Osteocyte (in vitro differentiated cells): ENCODE results near the gene GRIK2. TPM values are rescaled to one million over a fixed set of nuclear protein-coding genes. Genes with fewer than 3 reads are reported as not detected.

Source experiments
- DNase-seq: peaks from one replicate; pipeline ENCODE4 v3.0.0; 2021; ENCODE audit warnings: mixed read lengths; ENCODE audit not compliant: unreplicated experiment; ENCODE audit errors: extremely low spot score
- H3K27ac Mint-ChIP-seq: one replicate; pipeline ENCODE4 v1.8.0; 2021; ENCODE audit warnings: mild to moderate bottlenecking, mixed read lengths; ENCODE audit not compliant: unreplicated experiment
- H3K27me3 Mint-ChIP-seq: one replicate; pipeline ENCODE4 v1.8.0; 2021; ENCODE audit warnings: mixed read lengths; ENCODE audit not compliant: unreplicated experiment
- H3K36me3 Mint-ChIP-seq: one replicate; pipeline ENCODE4 v1.8.0; 2021; ENCODE audit warnings: mixed read lengths; ENCODE audit not compliant: unreplicated experiment
- H3K4me1 Mint-ChIP-seq: one replicate; pipeline ENCODE4 v1.8.0; 2021; ENCODE audit warnings: mixed read lengths; ENCODE audit not compliant: unreplicated experiment
- H3K4me3 Mint-ChIP-seq: one replicate; pipeline ENCODE4 v1.8.0; 2021; ENCODE audit warnings: mild to moderate bottlenecking, moderate library complexity, mixed read lengths; ENCODE audit not compliant: unreplicated experiment
- H3K9me3 Mint-ChIP-seq: one replicate; pipeline ENCODE4 v1.8.0; 2021; ENCODE audit warnings: mixed read lengths; ENCODE audit not compliant: unreplicated experiment
- total RNA-seq: library from RNA; stranded (reverse); gene quantifications from 2 replicates; pipeline ENCODE4 v1.2.1, GENCODE V29; 2021
- TF ChIP-seq, protein P1 (sequence below): fragments of 200-600 bp; sonication (generic); IDR thresholded peaks from 2 replicates; pipeline ENCODE4 v1.5.0; 2021; ENCODE audit warnings: antibody characterized with exemption, mild to moderate bottlenecking, moderate library complexity

Gene GRIK2
- total RNA-seq, 1 donor from 2014 or later = 7.1 TPM

DNA sequence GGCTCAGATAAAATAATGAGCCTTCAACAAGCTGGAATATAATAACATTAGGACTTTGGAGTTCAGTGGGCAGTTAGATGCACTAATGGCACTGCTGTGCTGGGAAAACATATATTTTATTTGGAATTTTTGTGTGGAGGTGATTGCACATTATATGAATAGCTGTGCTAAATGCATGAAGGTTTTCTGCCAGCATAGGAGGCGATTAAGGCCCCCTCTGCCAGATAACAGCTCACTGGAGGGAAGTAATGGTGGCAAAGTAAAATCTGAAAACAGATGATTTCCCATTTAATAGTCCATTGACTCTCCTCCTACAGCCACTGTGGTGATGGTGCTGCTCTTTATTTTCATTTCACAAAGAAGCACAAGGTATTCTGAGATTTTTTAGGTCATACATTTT lies 326.0 kb downstream of the GRIK2 start:
- TF ChIP-seq, protein P1, sequence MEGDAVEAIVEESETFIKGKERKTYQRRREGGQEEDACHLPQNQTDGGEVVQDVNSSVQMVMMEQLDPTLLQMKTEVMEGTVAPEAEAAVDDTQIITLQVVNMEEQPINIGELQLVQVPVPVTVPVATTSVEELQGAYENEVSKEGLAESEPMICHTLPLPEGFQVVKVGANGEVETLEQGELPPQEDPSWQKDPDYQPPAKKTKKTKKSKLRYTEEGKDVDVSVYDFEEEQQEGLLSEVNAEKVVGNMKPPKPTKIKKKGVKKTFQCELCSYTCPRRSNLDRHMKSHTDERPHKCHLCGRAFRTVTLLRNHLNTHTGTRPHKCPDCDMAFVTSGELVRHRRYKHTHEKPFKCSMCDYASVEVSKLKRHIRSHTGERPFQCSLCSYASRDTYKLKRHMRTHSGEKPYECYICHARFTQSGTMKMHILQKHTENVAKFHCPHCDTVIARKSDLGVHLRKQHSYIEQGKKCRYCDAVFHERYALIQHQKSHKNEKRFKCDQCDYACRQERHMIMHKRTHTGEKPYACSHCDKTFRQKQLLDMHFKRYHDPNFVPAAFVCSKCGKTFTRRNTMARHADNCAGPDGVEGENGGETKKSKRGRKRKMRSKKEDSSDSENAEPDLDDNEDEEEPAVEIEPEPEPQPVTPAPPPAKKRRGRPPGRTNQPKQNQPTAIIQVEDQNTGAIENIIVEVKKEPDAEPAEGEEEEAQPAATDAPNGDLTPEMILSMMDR = no peak
- H3K4me3 Mint-ChIP-seq = no peak overlapping the region

DNA sequence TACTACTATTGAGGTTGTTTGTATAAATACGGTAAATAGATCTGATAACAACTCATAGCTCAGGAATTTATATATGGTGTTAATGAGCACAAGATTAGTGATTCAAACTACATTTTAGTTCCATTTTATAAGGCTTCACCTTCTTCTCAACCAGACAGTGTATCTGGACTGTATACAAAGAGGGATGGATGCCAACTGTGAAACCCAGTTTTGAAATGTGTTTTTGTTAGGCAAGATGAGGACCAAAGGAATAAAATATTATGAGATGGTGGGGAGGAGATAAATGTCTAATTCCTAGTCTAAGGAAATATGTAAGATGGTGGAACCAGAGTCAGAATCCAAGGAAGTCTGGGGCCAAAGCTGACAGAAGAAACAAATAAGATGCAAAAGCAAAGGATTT lies 329.0 kb downstream of the GRIK2 start:
- H3K9me3 Mint-ChIP-seq = no peaks in the 10 kb centered on the region
- H3K27ac Mint-ChIP-seq = peak overlapping the region; percentile 88
- no peaks in the 10 kb centered on the region for H3K27me3 Mint-ChIP-seq
- H3K36me3 Mint-ChIP-seq = no peaks in the 10 kb centered on the region
- no peak overlapping the region for H3K4me3 Mint-ChIP-seq
- TF ChIP-seq, protein P1 = no peak
- H3K4me1 Mint-ChIP-seq = peaks cover 25% of the 10 kb centered on the region
- no peak for DNase-seq

More for the DNA sequence above, 326.0 kb downstream of the GRIK2 start:
- Mint-ChIP-seq H3K9me3 (no peaks in the 10 kb centered on the region), H3K36me3 (no peaks in the 10 kb centered on the region), H3K27me3 (no peaks in the 10 kb centered on the region), H3K4me1 (peaks cover 25% of the 10 kb centered on the region), H3K27ac (no peak overlapping the region)
- DNase-seq = no peak

DNA sequence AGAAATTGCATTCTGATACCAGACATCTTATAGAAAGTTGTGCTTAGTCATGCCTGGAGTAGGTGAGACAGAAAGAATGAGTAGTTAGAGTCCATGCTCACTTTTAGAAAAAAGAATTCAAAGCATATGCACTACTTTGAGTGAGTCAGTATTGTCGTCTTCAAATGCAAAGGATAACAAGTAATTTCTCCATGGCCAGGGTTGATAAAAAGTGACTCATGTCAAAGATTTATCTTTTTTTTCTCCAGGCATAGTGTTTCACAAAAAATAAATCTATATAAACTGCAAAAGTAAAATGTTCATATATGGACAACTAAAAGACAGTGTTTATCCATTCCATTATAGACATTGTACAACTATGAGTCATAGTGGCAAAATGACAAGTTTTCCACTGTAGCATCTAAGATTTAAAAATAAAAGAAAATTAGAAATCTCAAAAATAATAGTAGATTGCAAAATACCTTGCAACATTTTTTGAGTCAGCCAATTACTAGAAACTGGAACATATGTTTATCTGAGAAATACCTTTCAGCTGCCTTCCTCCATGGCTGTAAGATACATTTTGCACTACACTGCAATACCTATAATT lies 329.6 kb downstream of the GRIK2 start:
- Mint-ChIP-seq H3K27me3 (no peaks in the 10 kb centered on the region), H3K4me3 (no peak overlapping the region), H3K27ac (peak overlapping the region; percentile 88), H3K9me3 (no peaks in the 10 kb centered on the region), H3K36me3 (no peaks in the 10 kb centered on the region), H3K4me1 (peaks cover 25% of the 10 kb centered on the region)
- TF ChIP-seq, protein P1 = no peak
- DNase-seq = no peak

DNA sequence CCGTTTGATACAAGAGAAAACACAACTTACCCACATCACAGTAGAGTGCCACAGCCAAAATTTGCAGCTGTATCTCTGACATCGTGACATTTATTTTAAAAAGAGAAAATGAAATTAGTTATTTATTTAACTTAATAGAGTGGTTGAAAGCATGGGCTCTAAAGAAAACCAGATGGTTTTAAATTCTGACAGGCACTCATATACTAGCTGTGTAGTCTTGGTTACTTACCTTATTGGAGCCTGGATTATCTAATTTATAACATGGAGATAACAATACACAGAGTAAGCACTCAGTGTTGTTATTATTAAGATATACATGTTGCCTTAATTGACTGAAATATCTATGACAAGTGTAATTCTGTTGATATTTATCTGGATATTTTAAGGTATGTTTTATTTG lies 334.9 kb downstream of the GRIK2 start:
- Mint-ChIP-seq H3K27ac (no peak overlapping the region), H3K9me3 (no peaks in the 10 kb centered on the region), H3K4me3 (no peak overlapping the region), H3K4me1 (peaks cover 27% of the 10 kb centered on the region), H3K27me3 (no peaks in the 10 kb centered on the region), H3K36me3 (no peaks in the 10 kb centered on the region)
- TF ChIP-seq, protein P1 = no peak
- no peak for DNase-seq

DNA sequence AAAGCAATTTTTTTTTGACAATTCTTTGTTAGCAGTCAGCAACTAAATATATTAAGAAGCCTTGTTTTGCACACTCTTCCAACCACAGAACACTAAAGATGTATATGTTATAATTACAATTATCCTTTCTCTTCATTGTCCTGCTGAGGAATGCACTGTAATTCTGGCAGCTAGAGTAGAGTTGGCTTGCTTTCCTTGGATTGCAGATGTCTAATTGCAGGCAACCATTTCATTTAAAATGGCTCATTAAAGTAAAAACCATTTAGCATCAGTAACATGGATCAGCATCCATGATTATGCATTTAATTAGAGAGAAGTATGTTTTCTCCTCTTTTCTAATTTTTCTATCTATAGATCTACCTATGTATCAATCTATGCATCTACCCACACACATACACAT lies 335.4 kb downstream of the GRIK2 start:
- H3K27me3 Mint-ChIP-seq = no peaks in the 10 kb centered on the region
- no peak overlapping the region for H3K27ac Mint-ChIP-seq
- TF ChIP-seq, protein P1 = no peak
- peaks cover 21% of the 10 kb centered on the region for H3K4me1 Mint-ChIP-seq
- no peaks in the 10 kb centered on the region for H3K9me3 Mint-ChIP-seq
- H3K4me3 Mint-ChIP-seq = no peak overlapping the region
- H3K36me3 Mint-ChIP-seq = no peaks in the 10 kb centered on the region
- DNase-seq = no peak
